ELR (cell line): ENCODE measurements around the gene ATAT1.

Experiments used
- DNase-seq: peaks from one replicate; pipeline ENCODE4 v3.0.0-alpha.2; 2015; ENCODE audit warnings: low read depth

ATAT1 gene

GRCh38 chr6:30626484-30627366, at the start of gene ATAT1:
TSS of gene ATAT1 (plus strand) at chr6:30626874.
- peak; percentile 89 for DNase-seq

GRCh38 chr6:30578051-30578450, 48.6 kb upstream of the ATAT1 start:
- no peak for DNase-seq

GRCh38 chr6:30583921-30584320, 42.8 kb upstream of the ATAT1 start:
- DNase-seq: no peak

- DNase-seq: no peak
Observed at GRCh38 chr6:30589754-30590358, 36.8 kb upstream of the ATAT1 start.

DNA sequence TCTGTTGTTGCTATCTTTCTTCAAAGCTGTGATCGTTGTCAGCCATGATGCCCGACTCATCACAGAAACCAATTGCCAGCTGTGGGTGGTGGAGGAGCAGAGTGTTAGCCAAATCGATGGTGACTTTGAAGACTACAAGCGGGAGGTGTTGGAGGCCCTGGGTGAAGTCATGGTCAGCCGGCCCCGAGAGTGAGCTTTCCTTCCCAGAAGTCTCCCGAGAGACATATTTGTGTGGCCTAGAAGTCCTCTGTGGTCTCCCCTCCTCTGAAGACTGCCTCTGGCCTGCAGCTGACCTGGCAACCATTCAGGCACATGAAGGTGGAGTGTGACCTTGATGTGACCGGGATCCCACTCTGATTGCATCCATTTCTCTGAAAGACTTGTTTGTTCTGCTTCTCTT, 36.2 kb upstream of the ATAT1 start:
- DNase-seq: no peak

DNA sequence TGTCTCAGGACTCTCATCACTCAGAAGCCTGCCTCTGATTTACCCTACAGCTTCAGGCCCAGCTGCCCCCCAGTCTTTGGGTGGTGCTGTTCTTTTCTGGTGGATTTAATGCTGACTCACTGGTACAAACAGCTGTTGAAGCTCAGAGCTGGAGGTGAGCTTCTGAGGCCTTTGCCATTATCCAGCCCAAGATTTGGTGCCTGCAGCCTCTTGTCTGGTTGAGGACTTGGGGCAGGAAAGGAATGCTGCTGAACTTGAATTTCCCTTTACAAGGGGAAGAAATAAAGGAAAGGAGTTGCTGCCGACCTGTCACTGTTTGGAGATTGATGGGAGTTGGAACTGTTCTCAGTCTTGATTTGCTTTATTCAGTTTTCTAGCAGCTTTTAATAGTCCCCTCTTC, 35.7 kb upstream of the ATAT1 start:
- DNase-seq: no peak

GRCh38 chr6:30592287-30592686, 34.4 kb upstream of the ATAT1 start:
- no peak for DNase-seq

GRCh38 chr6:30597315-30598144, 29.1 kb upstream of the ATAT1 start:
- peak; percentile 88 for DNase-seq

DNA sequence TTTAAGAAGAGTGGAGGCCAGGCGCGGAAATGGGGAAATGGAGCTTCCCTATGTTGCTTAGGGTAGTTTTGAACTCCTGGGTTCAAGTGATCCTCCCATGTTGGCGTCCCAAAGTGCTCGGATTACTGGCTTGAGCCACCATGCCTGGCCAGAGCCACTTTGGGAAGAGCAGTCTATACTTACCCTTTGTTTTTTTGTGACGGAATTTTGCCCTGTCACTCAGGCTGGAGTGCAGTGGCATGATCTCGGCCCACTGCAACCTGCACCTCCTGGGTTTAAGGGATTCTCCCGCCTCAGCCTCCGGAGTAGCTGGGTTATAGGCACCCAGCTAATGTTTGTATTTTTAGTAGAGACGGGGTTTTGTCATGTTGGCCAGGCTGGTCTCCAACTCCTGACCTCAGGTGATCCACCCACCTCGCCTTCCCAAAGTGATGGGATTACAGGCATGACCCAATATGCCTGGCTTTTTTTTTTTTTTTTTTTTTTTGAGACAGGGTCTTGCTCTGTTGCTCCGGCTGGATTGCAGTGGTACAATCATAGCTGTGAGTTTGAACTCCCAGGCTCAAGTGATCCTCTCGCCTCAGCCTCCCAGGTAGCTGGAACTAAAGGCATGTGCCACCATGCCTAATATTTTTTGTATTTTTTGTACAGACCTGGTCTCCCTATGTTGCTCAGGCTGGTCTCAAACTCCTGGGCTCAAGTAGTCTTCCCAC, 27.6 kb upstream of the ATAT1 start:
- DNase-seq: no peak

DNA sequence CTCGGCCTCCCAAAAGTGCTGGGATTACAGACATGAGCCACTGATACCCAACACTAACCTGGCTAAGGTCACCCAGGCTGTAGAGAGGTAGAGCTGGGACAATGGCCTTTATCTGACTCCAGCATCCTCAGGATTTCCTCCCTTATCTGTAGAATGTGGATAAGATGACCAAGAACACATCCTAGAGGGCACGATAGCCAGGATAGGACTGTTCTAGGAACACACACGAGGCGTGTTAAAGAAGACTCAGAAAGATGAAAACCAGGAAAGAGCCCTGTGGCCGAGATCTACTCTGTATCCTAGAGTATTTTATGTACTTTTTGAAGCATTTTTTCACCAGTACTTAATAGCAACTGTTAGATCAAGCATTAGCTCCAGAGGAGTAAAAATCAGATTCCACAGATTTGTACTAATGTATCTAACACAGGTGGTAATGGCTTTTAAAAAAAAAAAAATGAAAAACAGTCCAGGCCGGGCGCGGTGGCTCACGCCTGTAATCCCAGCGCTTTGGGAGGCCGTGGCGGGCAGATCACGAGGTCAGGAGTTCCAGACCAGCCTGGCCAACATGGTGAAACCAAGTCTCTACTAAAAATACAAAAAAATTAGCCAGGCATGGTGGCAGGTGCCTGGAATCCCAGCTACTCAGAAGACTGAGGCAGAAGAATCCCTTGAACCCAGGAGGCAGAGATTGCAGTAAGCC, 26.9 kb upstream of the ATAT1 start:
- DNase-seq: no peak

DNA sequence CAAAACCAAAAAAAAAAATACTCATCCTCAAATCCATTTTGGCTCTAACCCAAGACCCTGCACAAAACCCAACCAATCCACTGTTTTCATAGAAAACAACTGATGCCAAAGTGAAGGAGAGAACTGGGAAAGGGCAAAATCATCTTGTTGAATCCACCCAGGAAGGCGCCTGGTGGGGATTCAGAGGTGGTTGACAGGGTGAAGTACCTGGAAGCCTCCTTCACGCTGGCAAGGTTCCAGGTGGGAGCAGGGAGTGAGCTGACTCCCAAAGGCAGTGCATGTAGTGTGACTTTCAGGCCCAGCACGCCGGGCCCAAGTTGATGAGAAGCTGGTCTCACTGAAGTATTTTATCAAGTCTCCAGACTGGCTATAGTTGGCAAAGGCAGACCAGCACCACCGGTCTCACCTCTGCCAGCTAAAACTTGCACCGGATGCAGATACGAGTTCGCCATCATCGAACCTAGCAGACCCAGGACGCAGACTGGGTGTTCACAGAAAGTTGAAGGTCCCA, 26.2 kb upstream of the ATAT1 start:
- no peak for DNase-seq

- no peak for DNase-seq
Observed at GRCh38 chr6:30601436-30601814, 25.2 kb upstream of the ATAT1 start.

GRCh38 chr6:30601815-30602641, 24.6 kb upstream of the ATAT1 start:
- no peak for DNase-seq

DNA sequence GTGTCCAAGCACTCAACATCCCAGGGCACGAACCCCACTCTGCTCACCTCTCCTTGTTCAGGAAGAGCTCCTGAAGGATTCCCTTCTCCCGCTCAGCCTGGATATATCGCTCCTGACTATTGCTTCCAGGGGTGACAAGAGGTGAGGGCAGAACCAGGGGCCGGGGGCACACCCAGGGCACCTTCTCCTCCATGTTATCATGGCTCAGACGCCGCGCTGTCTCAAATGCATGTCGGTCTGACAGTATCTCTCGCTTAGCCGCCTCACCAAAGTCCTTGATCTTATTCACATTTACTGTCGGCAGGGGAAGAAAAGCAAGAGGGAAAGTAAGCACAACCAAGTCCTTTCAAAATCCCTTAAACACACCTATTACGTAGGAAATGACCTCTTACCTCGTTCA, 22.7 kb upstream of the ATAT1 start:
- no peak for DNase-seq

DNA sequence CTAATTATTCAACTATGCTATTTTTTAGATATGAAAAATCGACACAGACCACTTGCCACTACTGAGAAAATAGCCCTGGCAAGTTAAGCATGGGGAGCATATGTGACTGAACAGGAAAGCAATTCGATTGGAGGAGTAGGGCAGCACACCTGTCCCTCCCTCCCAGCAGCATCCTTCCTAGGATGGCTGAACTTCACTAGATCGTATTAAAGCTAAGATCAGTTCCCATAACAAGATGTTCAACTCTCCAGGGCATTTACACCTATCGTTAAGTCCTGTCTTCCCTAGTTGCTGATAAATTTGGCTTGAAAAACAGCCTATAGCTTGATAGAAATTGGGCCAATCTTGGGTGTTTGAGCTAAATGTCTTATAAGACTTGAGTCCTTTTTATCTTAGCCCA, 16.6 kb upstream of the ATAT1 start:
- no peak for DNase-seq

- DNase-seq: no peak
Observed at GRCh38 chr6:30611150-30611855, 15.4 kb upstream of the ATAT1 start.

DNA sequence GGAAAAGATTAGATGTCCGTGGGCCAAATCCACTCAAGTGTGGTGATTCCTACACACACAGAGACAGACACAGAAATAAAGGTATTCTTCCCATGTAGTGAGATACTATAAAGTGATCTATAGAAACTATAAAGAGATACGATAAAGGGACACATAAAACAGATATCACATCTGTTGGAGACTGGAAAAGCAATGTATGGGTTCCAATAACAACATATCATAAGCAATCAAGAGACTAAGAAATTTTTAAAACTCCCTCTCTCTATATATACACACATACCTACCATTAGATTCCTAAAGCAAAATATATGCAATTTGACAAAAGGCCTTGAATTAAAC, 14.8 kb upstream of the ATAT1 start:
- DNase-seq: no peak

DNA sequence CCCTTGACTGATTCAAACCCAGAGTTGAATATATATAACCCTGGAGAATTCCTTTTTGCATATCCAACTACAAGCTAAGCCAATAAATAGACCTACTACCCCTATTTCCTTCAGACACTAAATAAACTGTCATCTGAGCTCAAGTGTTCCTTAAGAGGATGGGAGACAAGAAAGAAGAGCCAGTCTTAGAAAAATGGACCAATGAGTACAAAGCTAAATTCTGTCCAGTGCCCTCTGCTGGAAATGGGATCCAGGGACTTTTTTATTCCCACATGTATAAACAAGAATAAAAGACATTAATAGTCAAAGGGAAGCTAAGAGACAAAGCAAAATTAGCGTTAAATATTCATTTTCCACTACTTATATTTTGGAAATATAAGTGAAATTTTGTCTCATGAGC, 14.5 kb upstream of the ATAT1 start:
- peak; percentile 61 for DNase-seq

GRCh38 chr6:30612687-30613248, 13.9 kb upstream of the ATAT1 start:
- DNase-seq: peak; percentile 50
